Measurements from ENCODE around the gene SMIM28. TPM values are rescaled to one million over a fixed set of nuclear protein-coding genes. Genes with fewer than 3 reads are reported as not detected.

Gene SMIM28
- polyA plus RNA-seq, 1 donor from 2014 or later: not detected

DNA sequence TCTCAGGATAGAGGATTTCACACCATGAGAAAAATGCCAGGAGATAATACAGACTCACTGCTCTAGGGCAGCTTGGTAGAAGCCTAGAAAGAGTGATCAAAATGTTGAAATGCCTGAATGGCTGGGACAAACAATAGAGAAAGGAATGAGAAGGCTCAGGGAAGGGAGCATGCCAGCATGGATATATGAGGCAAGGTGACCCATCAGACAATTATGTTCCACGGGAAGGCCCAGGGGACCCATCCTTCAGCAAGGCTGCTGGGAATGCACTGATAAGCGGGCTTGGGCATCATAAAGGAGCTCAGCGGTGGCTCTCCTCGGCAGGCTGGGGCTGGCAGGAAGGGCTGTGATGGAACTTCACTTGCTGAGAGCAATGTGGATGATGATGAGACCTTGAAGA, 38.5 kb downstream of the SMIM28 start:
- no peak for TF ChIP-seq EZH2 (IDR thresholded peaks at IDR 0.05; ENCODE audit: borderline replicate concordance, insufficient read depth, low read length, poor library complexity, severe bottlenecking)
- TF ChIP-seq, protein P1, sequence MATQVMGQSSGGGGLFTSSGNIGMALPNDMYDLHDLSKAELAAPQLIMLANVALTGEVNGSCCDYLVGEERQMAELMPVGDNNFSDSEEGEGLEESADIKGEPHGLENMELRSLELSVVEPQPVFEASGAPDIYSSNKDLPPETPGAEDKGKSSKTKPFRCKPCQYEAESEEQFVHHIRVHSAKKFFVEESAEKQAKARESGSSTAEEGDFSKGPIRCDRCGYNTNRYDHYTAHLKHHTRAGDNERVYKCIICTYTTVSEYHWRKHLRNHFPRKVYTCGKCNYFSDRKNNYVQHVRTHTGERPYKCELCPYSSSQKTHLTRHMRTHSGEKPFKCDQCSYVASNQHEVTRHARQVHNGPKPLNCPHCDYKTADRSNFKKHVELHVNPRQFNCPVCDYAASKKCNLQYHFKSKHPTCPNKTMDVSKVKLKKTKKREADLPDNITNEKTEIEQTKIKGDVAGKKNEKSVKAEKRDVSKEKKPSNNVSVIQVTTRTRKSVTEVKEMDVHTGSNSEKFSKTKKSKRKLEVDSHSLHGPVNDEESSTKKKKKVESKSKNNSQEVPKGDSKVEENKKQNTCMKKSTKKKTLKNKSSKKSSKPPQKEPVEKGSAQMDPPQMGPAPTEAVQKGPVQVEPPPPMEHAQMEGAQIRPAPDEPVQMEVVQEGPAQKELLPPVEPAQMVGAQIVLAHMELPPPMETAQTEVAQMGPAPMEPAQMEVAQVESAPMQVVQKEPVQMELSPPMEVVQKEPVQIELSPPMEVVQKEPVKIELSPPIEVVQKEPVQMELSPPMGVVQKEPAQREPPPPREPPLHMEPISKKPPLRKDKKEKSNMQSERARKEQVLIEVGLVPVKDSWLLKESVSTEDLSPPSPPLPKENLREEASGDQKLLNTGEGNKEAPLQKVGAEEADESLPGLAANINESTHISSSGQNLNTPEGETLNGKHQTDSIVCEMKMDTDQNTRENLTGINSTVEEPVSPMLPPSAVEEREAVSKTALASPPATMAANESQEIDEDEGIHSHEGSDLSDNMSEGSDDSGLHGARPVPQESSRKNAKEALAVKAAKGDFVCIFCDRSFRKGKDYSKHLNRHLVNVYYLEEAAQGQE (IDR thresholded peaks at IDR 0.05; ENCODE audit: borderline replicate concordance): no peak
- no peak for TF ChIP-seq TAF1 (IDR thresholded peaks at IDR 0.05; ENCODE audit: low read depth)
- TF ChIP-seq, protein P2, sequence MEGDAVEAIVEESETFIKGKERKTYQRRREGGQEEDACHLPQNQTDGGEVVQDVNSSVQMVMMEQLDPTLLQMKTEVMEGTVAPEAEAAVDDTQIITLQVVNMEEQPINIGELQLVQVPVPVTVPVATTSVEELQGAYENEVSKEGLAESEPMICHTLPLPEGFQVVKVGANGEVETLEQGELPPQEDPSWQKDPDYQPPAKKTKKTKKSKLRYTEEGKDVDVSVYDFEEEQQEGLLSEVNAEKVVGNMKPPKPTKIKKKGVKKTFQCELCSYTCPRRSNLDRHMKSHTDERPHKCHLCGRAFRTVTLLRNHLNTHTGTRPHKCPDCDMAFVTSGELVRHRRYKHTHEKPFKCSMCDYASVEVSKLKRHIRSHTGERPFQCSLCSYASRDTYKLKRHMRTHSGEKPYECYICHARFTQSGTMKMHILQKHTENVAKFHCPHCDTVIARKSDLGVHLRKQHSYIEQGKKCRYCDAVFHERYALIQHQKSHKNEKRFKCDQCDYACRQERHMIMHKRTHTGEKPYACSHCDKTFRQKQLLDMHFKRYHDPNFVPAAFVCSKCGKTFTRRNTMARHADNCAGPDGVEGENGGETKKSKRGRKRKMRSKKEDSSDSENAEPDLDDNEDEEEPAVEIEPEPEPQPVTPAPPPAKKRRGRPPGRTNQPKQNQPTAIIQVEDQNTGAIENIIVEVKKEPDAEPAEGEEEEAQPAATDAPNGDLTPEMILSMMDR (IDR thresholded peaks at IDR 0.05; ENCODE audit: poor library complexity, severe bottlenecking): no peak
- no peaks in the 10 kb centered on the region for H3F3A ChIP-seq (ENCODE audit: insufficient read depth, low read length, poor library complexity, severe bottlenecking)
- H3K4me3 ChIP-seq (ENCODE audit: low read length): no peak overlapping the region
- no peaks in the 10 kb centered on the region for H3K9me3 ChIP-seq (ENCODE audit: low read length)
- H3K79me2 ChIP-seq (replicated peaks; ENCODE audit: insufficient read depth, low read length): no peaks in the 10 kb centered on the region
- H3K9me2 ChIP-seq (ENCODE audit: insufficient read depth, low read length): no peaks in the 10 kb centered on the region
- no peak overlapping the region for H3K4me2 ChIP-seq (ENCODE audit: low read length)
- H3K36me3 ChIP-seq (ENCODE audit: insufficient read depth, low read length): no peaks in the 10 kb centered on the region
- no peak overlapping the region for H2AFZ ChIP-seq (ENCODE audit: low read depth, low read length)
- H3K27ac ChIP-seq (ENCODE audit: low read length): no peak overlapping the region
- H4K20me1 ChIP-seq (ENCODE audit: insufficient read depth): no peaks in the 10 kb centered on the region
- no peaks in the 10 kb centered on the region for H3K27me3 ChIP-seq (ENCODE audit: insufficient read depth, low read depth, low read length)
- no peak overlapping the region for H3K9ac ChIP-seq (ENCODE audit: low read length)

DNA sequence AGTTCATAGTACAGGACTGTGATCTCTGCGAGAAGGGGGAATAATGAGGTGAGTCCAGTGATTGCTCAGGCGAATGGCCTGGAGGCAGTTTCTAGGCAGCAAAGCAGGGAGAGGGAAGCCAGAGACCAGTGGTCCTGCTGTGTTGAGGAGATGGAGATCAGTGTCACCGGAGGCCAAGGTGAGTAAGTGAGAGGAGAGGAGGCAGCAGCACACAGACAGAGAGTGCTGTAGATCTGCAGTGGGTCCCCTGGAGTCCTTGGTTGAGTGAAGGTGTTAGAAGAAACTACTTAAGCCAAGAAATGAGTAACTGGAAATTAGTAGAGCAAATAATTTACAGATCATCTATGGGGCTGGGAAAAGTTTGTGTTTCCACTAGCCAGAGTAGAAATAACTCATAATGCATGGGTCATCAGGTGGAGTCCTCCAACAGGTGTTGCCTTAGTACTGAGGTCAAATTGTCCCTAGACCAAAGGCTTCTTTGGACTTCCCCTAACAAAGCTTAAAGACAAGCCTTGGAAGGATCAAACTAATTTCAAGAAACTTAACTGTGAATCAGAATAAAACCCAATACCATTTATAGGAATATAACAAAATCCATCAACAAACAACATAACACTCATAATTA, 39.9 kb downstream of the SMIM28 start:
- Histone ChIP-seq H3K27ac (ENCODE audit: low read length) (no peak overlapping the region), H4K20me1 (ENCODE audit: insufficient read depth) (no peaks in the 10 kb centered on the region), H3K4me2 (ENCODE audit: low read length) (no peak overlapping the region), H3K4me3 (ENCODE audit: low read length) (no peak overlapping the region), H3F3A (ENCODE audit: insufficient read depth, low read length, poor library complexity, severe bottlenecking) (no peaks in the 10 kb centered on the region), H2AFZ (ENCODE audit: low read depth, low read length) (no peak overlapping the region), H3K27me3 (ENCODE audit: insufficient read depth, low read depth, low read length) (no peaks in the 10 kb centered on the region), H3K36me3 (ENCODE audit: insufficient read depth, low read length) (no peaks in the 10 kb centered on the region), H3K9ac (ENCODE audit: low read length) (no peak overlapping the region), H3K79me2 (replicated peaks; ENCODE audit: insufficient read depth, low read length) (no peaks in the 10 kb centered on the region), H3K9me2 (ENCODE audit: insufficient read depth, low read length) (no peaks in the 10 kb centered on the region), H3K9me3 (ENCODE audit: low read length) (no peaks in the 10 kb centered on the region)
- no peak for TF ChIP-seq EZH2 (IDR thresholded peaks at IDR 0.05; ENCODE audit: borderline replicate concordance, insufficient read depth, low read length, poor library complexity, severe bottlenecking)
- TF ChIP-seq TAF1 (IDR thresholded peaks at IDR 0.05; ENCODE audit: low read depth): no peak
- TF ChIP-seq, protein P2 (IDR thresholded peaks at IDR 0.05; ENCODE audit: poor library complexity, severe bottlenecking): no peak
- no peak for TF ChIP-seq RAD21 (conservative IDR thresholded peaks at IDR 0.05)
- no peak for TF ChIP-seq MXI1 (conservative IDR thresholded peaks at IDR 0.05; ENCODE audit: poor library complexity, severe bottlenecking)
- no peak for TF ChIP-seq POLR2AphosphoS5 (IDR thresholded peaks at IDR 0.05)
- TF ChIP-seq, protein P1 (IDR thresholded peaks at IDR 0.05; ENCODE audit: borderline replicate concordance): no peak
